WERI-Rb-1 (cell line): ENCODE results near the gene PLEK.
"Not testable (repeated sequence)": the region's sequence is repeated elsewhere in the genome, so short reads cannot be mapped to it uniquely, and the experiment has no call there.

Source experiments
- DNase-seq: peaks from one replicate; pipeline ENCODE4 v3.0.0-alpha.2; 2020
- H3K27ac ChIP-seq: fragments of 250-450 bp; sonication (Bioruptor Pico); 2 replicates; pipeline ENCODE4 v1.5.1; 2020; ENCODE audit warnings: mild to moderate bottlenecking, moderate library complexity
- H3K27me3 ChIP-seq: fragments of 250-450 bp; sonication (Bioruptor Pico); 2 replicates; pipeline ENCODE4 v1.5.1; 2021; ENCODE audit warnings: mild to moderate bottlenecking, low read depth, moderate library complexity; ENCODE audit not compliant: insufficient read depth, severe bottlenecking
- H3K36me3 ChIP-seq: fragments of 250-450 bp; sonication (Bioruptor Pico); 2 replicates; pipeline ENCODE4 v1.5.1; 2020; ENCODE audit warnings: mild to moderate bottlenecking, moderate library complexity
- H3K4me3 ChIP-seq: 2 replicates; pipeline ENCODE4 v1.5.1; 2011; ENCODE audit warnings: low read depth, mild to moderate bottlenecking, control low read depth, low read length
- H3K9me3 ChIP-seq: fragments of 250-450 bp; sonication (Bioruptor Pico); 2 replicates; pipeline ENCODE4 v1.5.1; 2021; ENCODE audit warnings: mild to moderate bottlenecking, moderate library complexity; ENCODE audit not compliant: severe bottlenecking
- CTCF ChIP-seq: IDR thresholded peaks from 2 replicates; pipeline ENCODE4 v1.5.1; 2011; ENCODE audit warnings: low read depth, mild to moderate bottlenecking, control low read depth, inconsistent platforms, low read length

Gene PLEK

GRCh38 chr2:68388772-68389171 lies 23.7 kb downstream of the PLEK start:
- Histone ChIP-seq H3K9me3 (no peaks in the 10 kb centered on the region), H3K27me3 (no peaks in the 10 kb centered on the region), H3K27ac (no peak overlapping the region), H3K4me3 (no peak overlapping the region), H3K36me3 (no peaks in the 10 kb centered on the region)
- no peak for TF ChIP-seq CTCF
- no peak for DNase-seq

- Histone ChIP-seq H3K36me3 (no peaks in the 10 kb centered on the region), H3K4me3 (no peak overlapping the region), H3K9me3 (no peaks in the 10 kb centered on the region), H3K27me3 (no peaks in the 10 kb centered on the region), H3K27ac (no peak overlapping the region)
- no peak for DNase-seq
- TF ChIP-seq CTCF, result no peak
Observed at GRCh38 chr2:68390114-68390513, 25.0 kb downstream of the PLEK start.

GRCh38 chr2:68390586-68390985 lies 25.5 kb downstream of the PLEK start:
- H3K9me3 ChIP-seq, result no peaks in the 10 kb centered on the region
- H3K27me3 ChIP-seq, result no peaks in the 10 kb centered on the region
- H3K4me3 ChIP-seq, result no peak overlapping the region
- H3K27ac ChIP-seq, result no peak overlapping the region
- DNase-seq, result no peak
- H3K36me3 ChIP-seq, result no peaks in the 10 kb centered on the region
- no peak for TF ChIP-seq CTCF

- H3K9me3 ChIP-seq, result no peaks in the 10 kb centered on the region
- H3K27ac ChIP-seq, result no peak overlapping the region
- no peaks in the 10 kb centered on the region for H3K27me3 ChIP-seq
- no peak overlapping the region for H3K4me3 ChIP-seq
- no peak for DNase-seq
- H3K36me3 ChIP-seq, result no peaks in the 10 kb centered on the region
- no peak for TF ChIP-seq CTCF
Observed at GRCh38 chr2:68391099-68391498, 26.0 kb downstream of the PLEK start.

- no peak overlapping the region for H3K4me3 ChIP-seq
- DNase-seq, result no peak
- peak overlapping the region; percentile 13; the same call in 1 of the 2 replicates for H3K27ac ChIP-seq
- H3K27me3 ChIP-seq, result no peaks in the 10 kb centered on the region
- H3K9me3 ChIP-seq, result no peaks in the 10 kb centered on the region
- no peak for TF ChIP-seq CTCF
- no peaks in the 10 kb centered on the region for H3K36me3 ChIP-seq
Observed at GRCh38 chr2:68391869-68392268, 26.8 kb downstream of the PLEK start.

- no peak for TF ChIP-seq CTCF
Observed at GRCh38 chr2:68396093-68396492, 31.0 kb downstream of the PLEK start.

GRCh38 chr2:68397704-68398263 lies 32.7 kb downstream of the PLEK start:
- H3K27me3 ChIP-seq, H3K36me3 ChIP-seq, H3K27ac ChIP-seq, H3K4me3 ChIP-seq, H3K9me3 ChIP-seq, DNase-seq: not testable (repeated sequence)

More at GRCh38 chr2:68396093-68396492, 31.0 kb downstream of the PLEK start:
- H3K36me3 ChIP-seq, result no peaks in the 10 kb centered on the region
- peaks cover 2% of the 10 kb centered on the region for H3K27me3 ChIP-seq
- DNase-seq, result no peak
- no peak overlapping the region for H3K27ac ChIP-seq
- H3K9me3 ChIP-seq, result peaks cover 10% of the 10 kb centered on the region
- no peak overlapping the region for H3K4me3 ChIP-seq
